ENCODE measurements around the gene RPS8.
"Not testable (repeated sequence)": the region's sequence is repeated elsewhere in the genome, so short reads cannot be mapped to it uniquely, and the experiment has no call there.

The RPS8 gene

GRCh38 chr1:44775078-44775929 lies at the start of gene RPS8:
RPS8 (plus strand) TSS chr1:44775540; CDS start chr1:44775597, 57 bp downstream.
- DNase-seq (ENCODE audit: low read depth in 2 of 2) = peak; percentile 81 to 82

GRCh38 chr1:44730741-44731512 lies 44.4 kb upstream of the RPS8 start, which contains the start of gene RNU5D-1:
RNU5D-1 (minus strand) TSS chr1:44731170.
- DNase-seq (ENCODE audit: low read depth in 2 of 2) = peak; percentile 85

- no peak for DNase-seq (ENCODE audit: low read depth in 2 of 2)
These were observed 42.0 kb upstream of the RPS8 start for GRCh38 chr1:44733365-44733764.

GRCh38 chr1:44733784-44734183 lies 41.6 kb upstream of the RPS8 start:
- no peak for DNase-seq (ENCODE audit: low read depth in 2 of 2)

GRCh38 chr1:44735992-44736391 lies 39.3 kb upstream of the RPS8 start:
- DNase-seq (ENCODE audit: low read depth in 2 of 2) = no peak

- not testable (repeated sequence) for DNase-seq (ENCODE audit: low read depth in 2 of 2)
These were observed 36.4 kb upstream of the RPS8 start for GRCh38 chr1:44738953-44739306.

- peak; percentile 95 to 97 for DNase-seq (ENCODE audit: low read depth in 2 of 2)
These were observed 35.8 kb upstream of the RPS8 start, which contains the start of gene KIF2C for GRCh38 chr1:44739307-44740178. KIF2C (plus strand) TSS chr1:44739837; CDS start chr1:44739933, 96 bp downstream.

GRCh38 chr1:44740179-44740617 lies 35.1 kb upstream of the RPS8 start:
- DNase-seq (ENCODE audit: low read depth in 2 of 2) = no peak

- DNase-seq (ENCODE audit: low read depth in 2 of 2) = no peak
These were observed 32.1 kb upstream of the RPS8 start for GRCh38 chr1:44743211-44743610.

GRCh38 chr1:44747878-44748277 lies 27.5 kb upstream of the RPS8 start:
- no peak for DNase-seq (ENCODE audit: low read depth in 2 of 2)

GRCh38 chr1:44757420-44757819 lies 17.9 kb upstream of the RPS8 start:
- DNase-seq (ENCODE audit: low read depth in 2 of 2) = no peak

GRCh38 chr1:44759077-44759476 lies 16.3 kb upstream of the RPS8 start:
- DNase-seq (ENCODE audit: low read depth in 2 of 2) = no peak

GRCh38 chr1:44760876-44761275 lies 14.5 kb upstream of the RPS8 start:
- DNase-seq (ENCODE audit: low read depth in 2 of 2) = no peak

GRCh38 chr1:44766421-44766820 lies 8.9 kb upstream of the RPS8 start:
- not testable (repeated sequence) for DNase-seq (ENCODE audit: low read depth in 2 of 2)

GRCh38 chr1:44775930-44776729 lies 790 bp downstream of the RPS8 start:
- DNase-seq (ENCODE audit: low read depth in 2 of 2) = no peak

- no peak for DNase-seq (ENCODE audit: low read depth in 2 of 2)
These were observed 1.4 kb downstream of the RPS8 start for GRCh38 chr1:44776730-44777068.

GRCh38 chr1:44777547-44777946 lies 2.2 kb downstream of the RPS8 start:
- DNase-seq (ENCODE audit: low read depth in 2 of 2) = no peak

- no peak for DNase-seq (ENCODE audit: low read depth in 2 of 2)
These were observed 2.8 kb downstream of the RPS8 start for GRCh38 chr1:44777969-44778635.

GRCh38 chr1:44778705-44779576 lies 3.6 kb downstream of the RPS8 start:
- DNase-seq (ENCODE audit: low read depth in 2 of 2) = no peak
